Rectal smooth muscle tissue (tissue), 1 donor: ENCODE results near the gene FLRT2.

Source experiments
- H3K27ac ChIP-seq: one replicate; pipeline ENCODE4 v1.7.0; 2013; ENCODE audit warnings: low read depth, low read length, inconsistent platforms
- H3K27me3 ChIP-seq: one replicate; pipeline ENCODE4 v1.7.0; 2013; ENCODE audit warnings: low read length; ENCODE audit not compliant: control insufficient read depth, insufficient read depth
- H3K36me3 ChIP-seq: one replicate; pipeline ENCODE4 v1.7.0; 2013; ENCODE audit warnings: low read length; ENCODE audit not compliant: control insufficient read depth, insufficient read depth
- H3K4me1 ChIP-seq: one replicate; pipeline ENCODE4 v1.7.0; 2013; ENCODE audit warnings: low read length; ENCODE audit not compliant: control insufficient read depth, insufficient read depth
- H3K4me3 ChIP-seq: one replicate; pipeline ENCODE4 v1.7.0; 2013; ENCODE audit warnings: low read length
- H3K9ac ChIP-seq: one replicate; pipeline ENCODE4 v1.7.0; 2013; ENCODE audit warnings: low read length

Gene FLRT2

GRCh38 chr14:85517114-85517688, 12.7 kb upstream of the FLRT2 start:
- H3K9ac ChIP-seq, result no peak overlapping the region
- no peaks in the 10 kb centered on the region for H3K36me3 ChIP-seq
- no peak overlapping the region for H3K4me3 ChIP-seq
- no peaks in the 10 kb centered on the region for H3K4me1 ChIP-seq
- no peak overlapping the region for H3K27ac ChIP-seq
- no peaks in the 10 kb centered on the region for H3K27me3 ChIP-seq

GRCh38 chr14:85519661-85520305, 10.2 kb upstream of the FLRT2 start:
- H3K27ac ChIP-seq, result no peak overlapping the region
- H3K4me1 ChIP-seq, result no peaks in the 10 kb centered on the region
- no peaks in the 10 kb centered on the region for H3K36me3 ChIP-seq
- H3K9ac ChIP-seq, result no peak overlapping the region
- no peak overlapping the region for H3K4me3 ChIP-seq
- H3K27me3 ChIP-seq, result no peaks in the 10 kb centered on the region

- no peaks in the 10 kb centered on the region for H3K27me3 ChIP-seq
- H3K4me3 ChIP-seq, result no peak overlapping the region
- H3K27ac ChIP-seq, result no peak overlapping the region
- no peak overlapping the region for H3K9ac ChIP-seq
- H3K36me3 ChIP-seq, result no peaks in the 10 kb centered on the region
- H3K4me1 ChIP-seq, result no peaks in the 10 kb centered on the region
Observed at GRCh38 chr14:85520581-85520980, 9.4 kb upstream of the FLRT2 start.

GRCh38 chr14:85523624-85524023, 6.3 kb upstream of the FLRT2 start:
- Histone ChIP-seq H3K36me3 (no peaks in the 10 kb centered on the region), H3K27ac (no peak overlapping the region), H3K9ac (no peak overlapping the region), H3K27me3 (no peaks in the 10 kb centered on the region), H3K4me3 (no peak overlapping the region), H3K4me1 (no peaks in the 10 kb centered on the region)

GRCh38 chr14:85527006-85527405, 2.9 kb upstream of the FLRT2 start:
- no peaks in the 10 kb centered on the region for H3K36me3 ChIP-seq
- H3K4me1 ChIP-seq, result peaks cover 4% of the 10 kb centered on the region
- H3K27ac ChIP-seq, result no peak overlapping the region
- peaks cover 4% of the 10 kb centered on the region for H3K27me3 ChIP-seq
- H3K4me3 ChIP-seq, result no peak overlapping the region
- no peak overlapping the region for H3K9ac ChIP-seq

GRCh38 chr14:85527445-85528035, 2.4 kb upstream of the FLRT2 start:
- Histone ChIP-seq H3K4me3 (no peak overlapping the region), H3K36me3 (no peaks in the 10 kb centered on the region), H3K27ac (no peak overlapping the region), H3K9ac (no peak overlapping the region), H3K4me1 (peaks cover 4% of the 10 kb centered on the region), H3K27me3 (peaks cover 4% of the 10 kb centered on the region)

GRCh38 chr14:85528080-85528896, 1.7 kb upstream of the FLRT2 start:
- Histone ChIP-seq H3K27me3 (peaks cover 4% of the 10 kb centered on the region), H3K36me3 (no peaks in the 10 kb centered on the region), H3K9ac (no peak overlapping the region), H3K27ac (no peak overlapping the region), H3K4me3 (peak overlapping the region; percentile 72), H3K4me1 (peaks cover 4% of the 10 kb centered on the region)

- Histone ChIP-seq H3K27me3 (peaks cover 4% of the 10 kb centered on the region), H3K27ac (peak overlapping the region; percentile 39), H3K9ac (no peak overlapping the region), H3K4me1 (peaks cover 4% of the 10 kb centered on the region), H3K4me3 (peak overlapping the region; percentile 72), H3K36me3 (no peaks in the 10 kb centered on the region)
Observed at GRCh38 chr14:85528897-85529631, 880 bp upstream of the FLRT2 start.

GRCh38 chr14:85530626-85531025, 682 bp downstream of the FLRT2 start:
- no peak overlapping the region for H3K9ac ChIP-seq
- peaks cover 4% of the 10 kb centered on the region for H3K27me3 ChIP-seq
- peak overlapping the region; percentile 72 for H3K4me3 ChIP-seq
- peaks cover 4% of the 10 kb centered on the region for H3K4me1 ChIP-seq
- H3K27ac ChIP-seq, result peak overlapping the region; percentile 6
- H3K36me3 ChIP-seq, result no peaks in the 10 kb centered on the region

- Histone ChIP-seq H3K27me3 (peaks cover 4% of the 10 kb centered on the region), H3K4me1 (peaks cover 4% of the 10 kb centered on the region), H3K27ac (peak overlapping the region; percentile 6), H3K9ac (no peak overlapping the region), H3K36me3 (no peaks in the 10 kb centered on the region), H3K4me3 (peak overlapping the region; percentile 72)
Observed at GRCh38 chr14:85531141-85531586, 1.2 kb downstream of the FLRT2 start.

GRCh38 chr14:85531587-85532373, 1.8 kb downstream of the FLRT2 start:
- Histone ChIP-seq H3K27me3 (peaks cover 4% of the 10 kb centered on the region), H3K4me3 (peak overlapping the region; percentile 72), H3K27ac (no peak overlapping the region), H3K36me3 (no peaks in the 10 kb centered on the region), H3K9ac (no peak overlapping the region), H3K4me1 (peaks cover 4% of the 10 kb centered on the region)
